DND-41 (cell line): ENCODE measurements around the gene DNMT1.

ENCODE experiments used
- EZH2 ChIP-seq: IDR thresholded peaks from 3 replicates; pipeline ENCODE4 v1.6.1; 2012; ENCODE audit warnings: borderline replicate concordance, low read depth, mild to moderate bottlenecking, moderate library complexity, low read length, inconsistent platforms; ENCODE audit not compliant: severe bottlenecking
- TF ChIP-seq, protein P1 (sequence below): IDR thresholded peaks from 2 replicates; pipeline ENCODE4 v1.5.1; 2012; ENCODE audit warnings: borderline replicate concordance, low read length, moderate library complexity, mild to moderate bottlenecking; ENCODE audit not compliant: poor library complexity, severe bottlenecking; ENCODE audit errors: extremely low read depth

DNA sequence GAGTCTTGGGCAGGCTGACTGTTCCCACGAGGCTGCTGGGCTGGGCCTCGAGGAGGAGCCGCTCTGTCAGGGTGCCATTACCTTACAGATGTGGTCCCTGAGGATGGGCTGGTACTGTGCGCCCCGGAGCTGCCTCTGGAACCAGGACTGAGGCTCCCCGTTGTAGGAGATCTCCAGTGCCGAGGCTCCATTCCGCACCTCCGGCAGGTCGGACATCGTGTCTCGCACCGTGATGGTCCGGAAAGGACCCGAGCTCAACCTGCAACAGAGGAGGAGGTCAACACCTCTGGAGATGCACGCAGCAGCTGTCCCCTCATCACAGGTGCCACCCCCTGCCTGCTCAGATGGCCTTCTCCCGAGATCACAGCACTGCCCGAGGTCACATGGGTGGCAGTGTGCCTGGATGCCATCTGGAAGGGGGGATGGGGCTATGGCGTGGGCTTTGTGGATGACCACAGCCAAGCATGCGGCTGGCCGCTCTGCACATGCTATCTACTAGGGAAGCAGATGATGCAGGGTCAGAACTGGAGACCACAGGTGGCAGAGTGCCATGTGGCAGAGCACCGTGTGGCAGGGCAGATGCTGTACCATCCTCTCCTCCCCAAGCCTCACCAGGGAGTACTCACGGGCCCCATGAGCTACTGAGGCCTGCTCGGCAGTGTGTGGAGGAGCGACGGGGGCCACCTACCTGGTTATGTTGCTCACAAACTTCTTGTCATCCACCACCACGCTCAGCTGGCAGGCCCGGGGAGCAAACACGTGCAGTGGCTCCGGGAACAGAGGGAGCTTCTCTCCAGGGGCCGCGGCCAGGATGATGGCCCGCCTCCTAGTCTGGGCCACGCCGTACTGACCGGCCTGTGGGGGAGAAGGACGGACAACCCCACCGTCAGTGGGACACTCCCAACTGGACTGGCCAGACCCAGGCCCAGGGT is 56.7 kb downstream of the DNMT1 start:
- TF ChIP-seq, protein P1, sequence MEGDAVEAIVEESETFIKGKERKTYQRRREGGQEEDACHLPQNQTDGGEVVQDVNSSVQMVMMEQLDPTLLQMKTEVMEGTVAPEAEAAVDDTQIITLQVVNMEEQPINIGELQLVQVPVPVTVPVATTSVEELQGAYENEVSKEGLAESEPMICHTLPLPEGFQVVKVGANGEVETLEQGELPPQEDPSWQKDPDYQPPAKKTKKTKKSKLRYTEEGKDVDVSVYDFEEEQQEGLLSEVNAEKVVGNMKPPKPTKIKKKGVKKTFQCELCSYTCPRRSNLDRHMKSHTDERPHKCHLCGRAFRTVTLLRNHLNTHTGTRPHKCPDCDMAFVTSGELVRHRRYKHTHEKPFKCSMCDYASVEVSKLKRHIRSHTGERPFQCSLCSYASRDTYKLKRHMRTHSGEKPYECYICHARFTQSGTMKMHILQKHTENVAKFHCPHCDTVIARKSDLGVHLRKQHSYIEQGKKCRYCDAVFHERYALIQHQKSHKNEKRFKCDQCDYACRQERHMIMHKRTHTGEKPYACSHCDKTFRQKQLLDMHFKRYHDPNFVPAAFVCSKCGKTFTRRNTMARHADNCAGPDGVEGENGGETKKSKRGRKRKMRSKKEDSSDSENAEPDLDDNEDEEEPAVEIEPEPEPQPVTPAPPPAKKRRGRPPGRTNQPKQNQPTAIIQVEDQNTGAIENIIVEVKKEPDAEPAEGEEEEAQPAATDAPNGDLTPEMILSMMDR = no peak
- TF ChIP-seq EZH2 = no peak
